Measurements from ENCODE around the gene STX8.

STX8 gene

DNA sequence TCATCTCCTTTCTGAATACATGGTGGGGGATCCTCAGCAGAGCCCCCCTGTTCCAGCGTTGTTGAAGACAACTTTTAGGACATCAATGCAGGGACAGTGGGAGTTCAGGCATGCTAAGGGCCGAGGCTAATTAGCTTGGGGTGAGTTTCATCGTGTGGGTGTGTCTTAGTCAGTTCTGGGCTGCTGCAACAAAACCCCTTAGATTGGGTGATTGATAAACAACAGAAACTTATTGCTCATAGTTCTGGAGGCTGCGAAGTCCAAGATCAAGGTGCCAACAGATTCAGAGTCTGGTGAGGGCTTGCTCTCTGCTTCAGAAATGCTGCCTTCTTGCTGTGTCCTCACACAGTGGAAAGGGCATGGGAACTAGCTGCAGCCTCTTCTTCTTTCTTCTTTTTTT lies 340.3 kb downstream of the STX8 start:
- ATAC-seq: no peak
- TF ChIP-seq ZNF70 (CRISPR knock-in tag; IDR thresholded peaks at IDR 0.05) (no peak), ZFP30 (CRISPR knock-in tag; IDR thresholded peaks at IDR 0.05) (no peak)

DNA sequence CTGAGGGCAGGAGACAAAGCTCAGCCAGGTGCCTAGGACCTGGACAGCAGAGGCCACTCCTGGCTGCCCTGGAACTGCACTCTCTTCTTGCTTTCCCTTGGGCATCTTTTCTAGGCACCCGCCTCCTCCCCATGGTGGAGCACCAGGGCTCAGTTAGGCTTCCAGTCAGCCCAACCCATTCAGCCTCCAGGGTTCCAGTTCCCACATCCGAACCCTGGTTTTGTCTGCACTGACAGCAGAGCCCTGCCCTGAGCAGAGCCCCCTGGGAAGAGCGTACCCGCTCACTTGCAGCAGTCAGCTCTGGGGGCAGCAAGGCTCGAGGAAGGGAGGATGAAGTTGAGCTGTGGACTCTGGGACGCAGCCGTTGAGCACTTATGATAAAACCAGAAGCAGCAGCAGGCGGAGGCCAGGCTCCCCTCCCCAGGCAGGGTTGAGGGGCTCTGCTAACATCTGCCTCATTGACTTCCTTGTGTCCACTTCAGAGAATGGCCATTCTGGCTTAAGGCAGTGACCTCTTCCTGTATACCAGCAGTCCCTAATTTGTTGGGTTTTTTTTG lies 341.2 kb downstream of the STX8 start:
- TF ChIP-seq ZNF565 (CRISPR knock-in tag; conservative IDR thresholded peaks at IDR 0.05; ENCODE audit: low read depth): no peak
- no peak for TF ChIP-seq PPARA (CRISPR knock-in tag; IDR thresholded peaks at IDR 0.05; ENCODE audit: borderline replicate concordance)
- no peak for TF ChIP-seq CSDC2 (CRISPR knock-in tag; IDR thresholded peaks at IDR 0.05)
- TF ChIP-seq ZC3H10 (CRISPR knock-in tag; IDR thresholded peaks at IDR 0.05): no peak
- TF ChIP-seq, protein P1, sequence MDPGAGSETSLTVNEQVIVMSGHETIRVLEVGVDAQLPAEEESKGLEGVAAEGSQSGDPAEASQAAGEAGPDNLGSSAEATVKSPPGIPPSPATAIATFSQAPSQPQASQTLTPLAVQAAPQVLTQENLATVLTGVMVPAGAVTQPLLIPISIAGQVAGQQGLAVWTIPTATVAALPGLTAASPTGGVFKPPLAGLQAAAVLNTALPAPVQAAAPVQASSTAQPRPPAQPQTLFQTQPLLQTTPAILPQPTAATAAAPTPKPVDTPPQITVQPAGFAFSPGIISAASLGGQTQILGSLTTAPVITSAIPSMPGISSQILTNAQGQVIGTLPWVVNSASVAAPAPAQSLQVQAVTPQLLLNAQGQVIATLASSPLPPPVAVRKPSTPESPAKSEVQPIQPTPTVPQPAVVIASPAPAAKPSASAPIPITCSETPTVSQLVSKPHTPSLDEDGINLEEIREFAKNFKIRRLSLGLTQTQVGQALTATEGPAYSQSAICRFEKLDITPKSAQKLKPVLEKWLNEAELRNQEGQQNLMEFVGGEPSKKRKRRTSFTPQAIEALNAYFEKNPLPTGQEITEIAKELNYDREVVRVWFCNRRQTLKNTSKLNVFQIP (CRISPR knock-in tag; IDR thresholded peaks at IDR 0.05; ENCODE audit: borderline replicate concordance, low read depth): no peak
- TF ChIP-seq, protein P2, sequence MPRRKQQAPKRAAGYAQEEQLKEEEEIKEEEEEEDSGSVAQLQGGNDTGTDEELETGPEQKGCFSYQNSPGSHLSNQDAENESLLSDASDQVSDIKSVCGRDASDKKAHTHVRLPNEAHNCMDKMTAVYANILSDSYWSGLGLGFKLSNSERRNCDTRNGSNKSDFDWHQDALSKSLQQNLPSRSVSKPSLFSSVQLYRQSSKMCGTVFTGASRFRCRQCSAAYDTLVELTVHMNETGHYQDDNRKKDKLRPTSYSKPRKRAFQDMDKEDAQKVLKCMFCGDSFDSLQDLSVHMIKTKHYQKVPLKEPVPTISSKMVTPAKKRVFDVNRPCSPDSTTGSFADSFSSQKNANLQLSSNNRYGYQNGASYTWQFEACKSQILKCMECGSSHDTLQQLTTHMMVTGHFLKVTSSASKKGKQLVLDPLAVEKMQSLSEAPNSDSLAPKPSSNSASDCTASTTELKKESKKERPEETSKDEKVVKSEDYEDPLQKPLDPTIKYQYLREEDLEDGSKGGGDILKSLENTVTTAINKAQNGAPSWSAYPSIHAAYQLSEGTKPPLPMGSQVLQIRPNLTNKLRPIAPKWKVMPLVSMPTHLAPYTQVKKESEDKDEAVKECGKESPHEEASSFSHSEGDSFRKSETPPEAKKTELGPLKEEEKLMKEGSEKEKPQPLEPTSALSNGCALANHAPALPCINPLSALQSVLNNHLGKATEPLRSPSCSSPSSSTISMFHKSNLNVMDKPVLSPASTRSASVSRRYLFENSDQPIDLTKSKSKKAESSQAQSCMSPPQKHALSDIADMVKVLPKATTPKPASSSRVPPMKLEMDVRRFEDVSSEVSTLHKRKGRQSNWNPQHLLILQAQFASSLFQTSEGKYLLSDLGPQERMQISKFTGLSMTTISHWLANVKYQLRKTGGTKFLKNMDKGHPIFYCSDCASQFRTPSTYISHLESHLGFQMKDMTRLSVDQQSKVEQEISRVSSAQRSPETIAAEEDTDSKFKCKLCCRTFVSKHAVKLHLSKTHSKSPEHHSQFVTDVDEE (CRISPR knock-in tag; IDR thresholded peaks at IDR 0.05): no peak
- no peak for TF ChIP-seq RARB (CRISPR knock-in tag; IDR thresholded peaks at IDR 0.05)
- no peak for TF ChIP-seq SNAI2 (CRISPR knock-in tag; IDR thresholded peaks at IDR 0.05)
- TF ChIP-seq ISL1 (CRISPR knock-in tag; IDR thresholded peaks at IDR 0.05): no peak
- TF ChIP-seq BACH2 (CRISPR knock-in tag; IDR thresholded peaks at IDR 0.05; ENCODE audit: borderline replicate concordance): no peak
- TF ChIP-seq TCF4 (CRISPR knock-in tag; IDR thresholded peaks at IDR 0.05; ENCODE audit: borderline replicate concordance): no peak
- ATAC-seq: no peak

DNA sequence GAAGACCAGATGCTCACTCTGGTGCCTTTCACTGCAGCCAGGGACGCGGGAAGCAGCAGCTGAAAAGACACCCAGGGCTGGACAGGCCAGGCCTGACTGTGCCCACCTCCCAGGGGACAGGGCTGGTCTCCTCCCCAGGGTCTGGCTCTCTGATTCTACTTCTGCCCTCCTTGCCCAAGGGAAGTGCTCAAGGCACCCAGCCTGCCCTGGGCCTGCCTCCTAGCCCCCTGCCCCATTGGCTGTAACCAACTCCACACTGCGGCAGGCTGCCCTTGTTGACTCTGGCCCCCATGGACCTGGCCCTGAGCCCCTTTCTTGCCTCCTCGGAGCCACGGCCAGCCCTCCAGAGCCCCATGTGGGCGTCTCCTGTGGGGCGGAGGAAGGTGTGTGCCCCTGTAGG lies 341.9 kb downstream of the STX8 start:
- ATAC-seq: no peak
- TF ChIP-seq ZNF8 (CRISPR knock-in tag; IDR thresholded peaks at IDR 0.05) (no peak), OSR1 (CRISPR knock-in tag; IDR thresholded peaks at IDR 0.05) (no peak), GLIS3 (CRISPR knock-in tag; IDR thresholded peaks at IDR 0.05) (no peak), ZNF70 (CRISPR knock-in tag; IDR thresholded peaks at IDR 0.05) (no peak), BACH2 (CRISPR knock-in tag; IDR thresholded peaks at IDR 0.05; ENCODE audit: borderline replicate concordance) (no peak), CSDC2 (CRISPR knock-in tag; IDR thresholded peaks at IDR 0.05) (no peak), RARB (CRISPR knock-in tag; IDR thresholded peaks at IDR 0.05) (no peak), TCF4 (CRISPR knock-in tag; IDR thresholded peaks at IDR 0.05; ENCODE audit: borderline replicate concordance) (no peak), ISL1 (CRISPR knock-in tag; IDR thresholded peaks at IDR 0.05) (no peak)
- TF ChIP-seq, protein P3, sequence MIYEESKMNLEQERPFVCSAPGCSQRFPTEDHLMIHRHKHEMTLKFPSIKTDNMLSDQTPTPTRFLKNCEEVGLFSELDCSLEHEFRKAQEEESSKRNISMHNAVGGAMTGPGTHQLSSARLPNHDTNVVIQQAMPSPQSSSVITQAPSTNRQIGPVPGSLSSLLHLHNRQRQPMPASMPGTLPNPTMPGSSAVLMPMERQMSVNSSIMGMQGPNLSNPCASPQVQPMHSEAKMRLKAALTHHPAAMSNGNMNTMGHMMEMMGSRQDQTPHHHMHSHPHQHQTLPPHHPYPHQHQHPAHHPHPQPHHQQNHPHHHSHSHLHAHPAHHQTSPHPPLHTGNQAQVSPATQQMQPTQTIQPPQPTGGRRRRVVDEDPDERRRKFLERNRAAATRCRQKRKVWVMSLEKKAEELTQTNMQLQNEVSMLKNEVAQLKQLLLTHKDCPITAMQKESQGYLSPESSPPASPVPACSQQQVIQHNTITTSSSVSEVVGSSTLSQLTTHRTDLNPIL (CRISPR knock-in tag; IDR thresholded peaks at IDR 0.05; ENCODE audit: low read depth): no peak
- TF ChIP-seq, protein P4, sequence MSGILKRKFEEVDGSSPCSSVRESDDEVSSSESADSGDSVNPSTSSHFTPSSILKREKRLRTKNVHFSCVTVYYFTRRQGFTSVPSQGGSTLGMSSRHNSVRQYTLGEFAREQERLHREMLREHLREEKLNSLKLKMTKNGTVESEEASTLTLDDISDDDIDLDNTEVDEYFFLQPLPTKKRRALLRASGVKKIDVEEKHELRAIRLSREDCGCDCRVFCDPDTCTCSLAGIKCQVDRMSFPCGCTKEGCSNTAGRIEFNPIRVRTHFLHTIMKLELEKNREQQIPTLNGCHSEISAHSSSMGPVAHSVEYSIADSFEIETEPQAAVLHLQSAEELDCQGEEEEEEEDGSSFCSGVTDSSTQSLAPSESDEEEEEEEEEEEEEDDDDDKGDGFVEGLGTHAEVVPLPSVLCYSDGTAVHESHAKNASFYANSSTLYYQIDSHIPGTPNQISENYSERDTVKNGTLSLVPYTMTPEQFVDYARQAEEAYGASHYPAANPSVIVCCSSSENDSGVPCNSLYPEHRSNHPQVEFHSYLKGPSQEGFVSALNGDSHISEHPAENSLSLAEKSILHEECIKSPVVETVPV (CRISPR knock-in tag; IDR thresholded peaks at IDR 0.05): no peak
- TF ChIP-seq, protein P2 (CRISPR knock-in tag; IDR thresholded peaks at IDR 0.05): no peak
- TF ChIP-seq, protein P1 (CRISPR knock-in tag; IDR thresholded peaks at IDR 0.05; ENCODE audit: borderline replicate concordance, low read depth): no peak
